Measurements from ENCODE around the gene KCNAB1. TPM values are rescaled to one million over a fixed set of nuclear protein-coding genes. Genes with fewer than 3 reads are reported as not detected.
A peak's percentile ranks its signal among the peaks of the same experiment; 100 is the strongest.

The KCNAB1 gene
- total and polyA plus RNA-seq, 10 of the 15 experiments (the other 5 are each of a cell fraction or from before 2014, with no cell fraction given) = 0.11 to 0.69 (median 0.43) TPM; not detected in 6

- TF ChIP-seq, protein P1, sequence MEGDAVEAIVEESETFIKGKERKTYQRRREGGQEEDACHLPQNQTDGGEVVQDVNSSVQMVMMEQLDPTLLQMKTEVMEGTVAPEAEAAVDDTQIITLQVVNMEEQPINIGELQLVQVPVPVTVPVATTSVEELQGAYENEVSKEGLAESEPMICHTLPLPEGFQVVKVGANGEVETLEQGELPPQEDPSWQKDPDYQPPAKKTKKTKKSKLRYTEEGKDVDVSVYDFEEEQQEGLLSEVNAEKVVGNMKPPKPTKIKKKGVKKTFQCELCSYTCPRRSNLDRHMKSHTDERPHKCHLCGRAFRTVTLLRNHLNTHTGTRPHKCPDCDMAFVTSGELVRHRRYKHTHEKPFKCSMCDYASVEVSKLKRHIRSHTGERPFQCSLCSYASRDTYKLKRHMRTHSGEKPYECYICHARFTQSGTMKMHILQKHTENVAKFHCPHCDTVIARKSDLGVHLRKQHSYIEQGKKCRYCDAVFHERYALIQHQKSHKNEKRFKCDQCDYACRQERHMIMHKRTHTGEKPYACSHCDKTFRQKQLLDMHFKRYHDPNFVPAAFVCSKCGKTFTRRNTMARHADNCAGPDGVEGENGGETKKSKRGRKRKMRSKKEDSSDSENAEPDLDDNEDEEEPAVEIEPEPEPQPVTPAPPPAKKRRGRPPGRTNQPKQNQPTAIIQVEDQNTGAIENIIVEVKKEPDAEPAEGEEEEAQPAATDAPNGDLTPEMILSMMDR (IDR thresholded peaks at IDR 0.05 in 2 of 3, conservative IDR thresholded peaks at IDR 0.05 in 1 of 3; ENCODE audit: control insufficient read depth in 2 of 3, extremely low read depth in 1 of 3, insufficient read depth in 1 of 3, low read depth in 3 of 3, low read length in 3 of 3) = peak; percentile 80 to 92 (median 92)
- TF ChIP-seq ZNF622 (IDR thresholded peaks at IDR 0.05) (no peak), TCF3 (IDR thresholded peaks at IDR 0.05; ENCODE audit: borderline replicate concordance, insufficient read depth, low read depth, low read length) (no peak), ZNF274 (IDR thresholded peaks at IDR 0.05; ENCODE audit: insufficient read depth, insufficient read length) (no peak), PAX8 (IDR thresholded peaks at IDR 0.05) (no peak)
Measured at GRCh38 chr3:156150434-156151066, 30.2 kb downstream of the KCNAB1 start (continued).

DNA sequence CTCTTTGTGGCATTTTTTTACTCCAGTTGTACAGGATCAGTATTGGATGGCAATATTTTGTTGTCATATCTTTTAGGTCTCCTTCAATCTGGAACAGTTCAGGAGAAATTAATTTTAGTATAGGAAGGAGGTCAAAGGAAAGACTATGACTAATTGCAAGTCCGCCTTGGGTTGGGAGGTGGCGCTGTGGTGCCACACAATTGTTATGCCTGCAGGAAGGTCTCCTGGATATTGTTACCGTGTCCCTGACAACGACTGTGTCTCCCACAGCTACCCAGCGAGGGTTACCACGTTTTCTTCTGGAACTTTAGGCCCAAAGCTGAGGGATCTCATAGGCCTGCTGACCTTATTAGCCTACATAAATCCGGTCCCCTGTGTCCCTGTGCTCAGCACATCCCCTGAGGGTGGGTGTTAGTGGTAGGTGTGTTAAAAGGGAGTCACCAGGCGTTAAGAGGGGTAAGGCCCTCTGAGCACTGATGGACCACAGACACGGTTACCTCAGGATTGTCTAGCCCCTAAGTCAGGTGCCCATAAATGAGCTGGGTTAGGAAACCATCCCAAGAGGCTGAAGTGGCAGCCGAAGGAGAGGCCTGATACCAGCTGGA lies 31.5 kb downstream of the KCNAB1 start:
- FAIRE-seq (peak; percentile 27), ATAC-seq (peak; percentile 82), DNase-seq (ENCODE audit: low read depth, low spot score) (no peak)
- in situ Hi-C loops (cut with MboI) = loop anchor here (5.0 to 25.0 kb wide), 2 partner anchors 235 to 985 kb away; no protein-coding TSS in a partner anchor
- POLR2A ChIA-PET = interaction anchor here (0.7 kb wide), 1 partner anchor 230 kb away, joined by 3 read pairs; no protein-coding TSS in a partner anchor
- TF ChIP-seq ETV6 (conservative IDR thresholded peaks at IDR 0.05 in 1 of 2, IDR thresholded peaks at IDR 0.05 in 1 of 2; ENCODE audit: borderline replicate concordance in 1 of 2, low read depth in 1 of 2) = no peak
- peak; percentile 85 for TF ChIP-seq RAD21 (IDR thresholded peaks at IDR 0.05; ENCODE audit: insufficient read depth, low read depth, low read length)
- 0 out of 2 replicates have a peak, but pooled peaks have one; percentile 13 for TF ChIP-seq IKZF1 (conservative IDR thresholded peaks at IDR 0.05)
- no peak for TF ChIP-seq ATF7 (IDR thresholded peaks at IDR 0.05; ENCODE audit: low read depth)
- 0 out of 2 replicates have a peak, but pooled peaks have one; percentile 24 for TF ChIP-seq YY1 (IDR thresholded peaks at IDR 0.05; ENCODE audit: low read depth, low read length)
- TF ChIP-seq, protein P2, sequence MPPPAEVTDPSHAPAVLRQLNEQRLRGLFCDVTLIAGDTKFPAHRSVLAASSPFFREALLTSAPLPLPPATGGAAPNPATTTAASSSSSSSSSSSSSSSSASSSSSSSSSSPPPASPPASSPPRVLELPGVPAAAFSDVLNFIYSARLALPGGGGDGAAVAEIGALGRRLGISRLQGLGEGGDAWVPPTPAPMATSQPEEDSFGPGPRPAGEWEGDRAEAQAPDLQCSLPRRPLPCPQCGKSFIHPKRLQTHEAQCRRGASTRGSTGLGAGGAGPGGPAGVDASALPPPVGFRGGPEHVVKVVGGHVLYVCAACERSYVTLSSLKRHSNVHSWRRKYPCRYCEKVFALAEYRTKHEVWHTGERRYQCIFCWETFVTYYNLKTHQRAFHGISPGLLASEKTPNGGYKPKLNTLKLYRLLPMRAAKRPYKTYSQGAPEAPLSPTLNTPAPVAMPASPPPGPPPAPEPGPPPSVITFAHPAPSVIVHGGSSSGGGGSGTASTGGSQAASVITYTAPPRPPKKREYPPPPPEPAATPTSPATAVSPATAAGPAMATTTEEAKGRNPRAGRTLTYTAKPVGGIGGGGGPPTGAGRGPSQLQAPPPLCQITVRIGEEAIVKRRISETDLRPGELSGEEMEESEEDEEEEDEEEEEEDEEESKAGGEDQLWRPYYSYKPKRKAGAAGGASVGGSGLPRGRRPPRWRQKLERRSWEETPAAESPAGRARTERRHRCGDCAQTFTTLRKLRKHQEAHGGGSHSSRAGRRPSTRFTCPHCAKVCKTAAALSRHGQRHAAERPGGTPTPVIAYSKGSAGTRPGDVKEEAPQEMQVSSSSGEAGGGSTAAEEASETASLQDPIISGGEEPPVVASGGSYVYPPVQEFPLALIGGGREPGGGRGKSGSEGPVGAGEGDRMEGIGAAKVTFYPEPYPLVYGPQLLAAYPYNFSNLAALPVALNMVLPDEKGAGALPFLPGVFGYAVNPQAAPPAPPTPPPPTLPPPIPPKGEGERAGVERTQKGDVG (CRISPR knock-in tag; IDR thresholded peaks at IDR 0.05) = no peak
- peak; percentile 75 for TF ChIP-seq SMC3 (IDR thresholded peaks at IDR 0.05; ENCODE audit: borderline replicate concordance, low read length)
- TF ChIP-seq, protein P1 (IDR thresholded peaks at IDR 0.05 in 2 of 3, conservative IDR thresholded peaks at IDR 0.05 in 1 of 3; ENCODE audit: control insufficient read depth in 2 of 3, extremely low read depth in 1 of 3, insufficient read depth in 1 of 3, low read depth in 3 of 3, low read length in 3 of 3) = peak; percentile 72 to 78 (median 75)
- Histone ChIP-seq H3K4me3 (no peak overlapping the region), H3K79me2 (ENCODE audit: control insufficient read depth, insufficient read depth, low read length) (no peaks in the 10 kb centered on the region), H2AFZ (ENCODE audit: control insufficient read depth, low read depth, low read length) (no peak overlapping the region), H3K4me1 (ENCODE audit: control insufficient read depth, insufficient read depth, low read length) (no peaks in the 10 kb centered on the region), H4K20me1 (ENCODE audit: control insufficient read depth, insufficient read depth) (no peaks in the 10 kb centered on the region), H3K9me3 (replicated peaks; ENCODE audit: control insufficient read depth, insufficient read depth, low read length) (no peaks in the 10 kb centered on the region), H3K27me3 (replicated peaks in 1 of 2; ENCODE audit: control insufficient read depth in 2 of 2, insufficient read depth in 2 of 2, low read length in 1 of 2) (no peaks in the 10 kb centered on the region), H3K36me3 (ENCODE audit: control insufficient read depth in 2 of 2, insufficient read depth in 2 of 2, low read length in 1 of 2) (no peaks in the 10 kb centered on the region), H3K27ac (ENCODE audit: control insufficient read depth, insufficient read depth) (no peak overlapping the region), H3K9ac (ENCODE audit: control insufficient read depth, insufficient read depth, low read length) (no peak overlapping the region), H3K4me2 (ENCODE audit: control insufficient read depth, insufficient read depth) (no peak overlapping the region)
- BruUV-seq (replicated peaks) = no TSS peak
- CTCF ChIA-PET = interaction anchor here (0.5 to 9.5 kb wide), 33 partner anchors 8 to 1078 kb away, joined by 3 to 205 read pairs (median 4); partner anchors contain the start of gene SSR3
- RAD21 ChIA-PET (ENCODE audit: unreplicated experiment) = interaction anchor here (0.6 to 6.5 kb wide), 13 partner anchors 8 to 915 kb away, joined by 3 to 70 read pairs (median 4); no protein-coding TSS in a partner anchor
- SMC1A ChIA-PET (ENCODE audit: uncharacterized antibody, unreplicated experiment) = interaction anchor here (0.6 to 6.3 kb wide), 15 partner anchors 8 to 985 kb away, joined by 3 to 84 read pairs (median 4); no protein-coding TSS in a partner anchor
- intact Hi-C loops (cut with micrococcal nuclease; ENCODE audit: unreplicated experiment) = loop anchor here (2.0 to 5.0 kb wide), 3 partner anchors 389 to 1085 kb away; no protein-coding TSS in a partner anchor
- WGBS (ENCODE audit: insufficient coverage, insufficient replicate concordance, low lambda C conversion rate, missing lambda C conversion rate) = 22% methylated on average over 10 of the region's 10 CpGs
